Limb (tissue), 2 donors: ENCODE results near the gene CD151.
A peak's percentile ranks its signal among the peaks of the same experiment; 100 is the strongest.

Source experiments
- DNase-seq, 2 donors: peaks; one replicate each; pipeline ENCODE4 v3.0.0-alpha.2; 2016; ENCODE audit errors: extremely low spot score in 2 of 2

Gene CD151

DNA sequence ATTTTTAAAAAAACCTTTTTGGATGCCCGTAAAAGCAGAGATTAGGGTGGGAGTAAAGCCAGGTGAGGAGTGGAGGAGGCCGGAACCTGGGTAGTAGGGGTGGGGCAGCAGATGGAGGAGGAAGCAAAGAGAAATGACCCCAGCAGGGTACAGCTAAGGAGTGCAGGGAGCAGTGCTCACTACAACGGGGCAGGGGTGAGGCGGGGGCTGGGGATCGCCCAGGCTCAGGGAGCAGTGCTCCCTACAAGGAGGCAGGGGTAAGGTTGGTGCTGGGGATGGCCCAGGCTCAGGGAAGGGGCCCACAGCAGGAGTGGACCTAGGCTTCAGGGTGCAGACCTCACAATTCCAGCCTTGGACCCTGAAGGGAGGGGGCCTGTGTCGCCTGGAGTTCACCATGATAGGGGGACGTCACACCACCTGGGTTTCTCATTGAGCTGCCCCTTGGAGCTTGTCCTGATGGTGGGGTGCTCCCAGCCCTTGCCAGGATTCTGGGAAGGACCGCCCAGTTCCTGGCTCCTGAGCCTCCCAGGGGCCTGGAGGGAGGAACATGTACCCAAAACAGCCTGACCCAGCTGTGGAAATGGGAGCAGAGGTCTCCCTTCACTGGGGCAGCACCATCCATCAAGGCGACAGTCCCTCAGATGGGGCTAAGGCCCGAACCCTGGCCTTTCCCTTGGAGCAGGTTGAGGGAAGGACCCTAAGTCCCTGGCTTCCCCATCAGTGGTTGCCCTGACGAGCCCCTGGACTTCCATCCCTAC is 16.9 kb upstream of the CD151 start:
- no peak for DNase-seq

DNA sequence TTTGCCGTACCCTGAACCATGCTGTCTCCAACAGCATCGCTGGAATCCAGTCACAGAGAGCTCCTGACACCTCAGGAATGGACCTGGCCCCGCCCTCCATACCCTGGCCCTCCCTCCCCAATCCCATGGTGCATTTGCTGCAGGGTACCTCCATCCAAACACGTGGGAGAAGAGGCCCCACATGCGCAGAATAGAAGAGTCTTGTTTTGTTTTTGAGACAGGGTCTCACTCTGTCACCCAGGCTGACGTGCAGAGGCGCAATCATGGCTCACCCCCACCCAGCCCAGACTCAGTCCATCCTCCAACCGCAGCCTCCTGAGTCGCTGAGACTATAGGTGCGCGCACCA is 16.3 kb upstream of the CD151 start:
- DNase-seq = no peak

DNA sequence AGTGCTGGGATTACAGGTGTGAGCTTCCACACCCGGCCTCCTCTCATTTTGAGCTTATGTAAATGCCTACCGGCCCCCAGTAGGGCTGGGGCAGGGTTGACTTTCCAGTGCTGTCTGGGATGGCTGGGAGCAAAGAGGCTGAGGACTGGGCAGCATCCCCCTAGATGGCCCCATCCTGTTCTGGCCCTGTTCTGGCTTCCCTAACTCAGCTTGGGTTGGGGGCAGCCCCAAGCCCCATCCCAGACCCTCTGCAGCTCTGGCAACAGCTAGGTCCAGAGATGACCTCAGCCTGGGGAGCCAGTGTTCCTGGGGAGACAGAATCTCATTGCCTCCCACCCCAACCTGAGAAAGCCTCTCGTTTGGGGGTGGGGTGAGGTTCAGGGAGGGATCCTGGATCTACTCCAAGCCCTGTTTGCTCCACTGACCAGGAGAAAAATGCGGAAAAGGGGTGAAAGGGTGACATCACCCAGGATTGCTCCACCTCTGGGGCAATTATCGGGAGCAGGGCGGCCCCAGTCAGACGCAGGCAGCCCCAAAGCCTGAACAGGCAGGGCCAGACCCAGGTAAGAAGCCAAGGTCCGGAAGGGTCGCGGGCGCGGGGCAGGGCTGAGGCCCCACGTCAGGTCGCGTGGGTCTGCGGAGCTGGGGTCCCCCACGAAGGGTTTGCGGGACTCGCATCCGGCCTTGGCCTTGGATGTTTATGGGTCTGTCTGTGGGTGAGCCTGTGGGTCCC is 14.2 kb upstream of the CD151 start, which contains the start of gene PNPLA2:
Gene PNPLA2 (plus strand): TSS at position 519 of the 733 bp plus-strand sequence. CDS start 805 bp downstream, outside the sequence.
- no peak for DNase-seq

DNA sequence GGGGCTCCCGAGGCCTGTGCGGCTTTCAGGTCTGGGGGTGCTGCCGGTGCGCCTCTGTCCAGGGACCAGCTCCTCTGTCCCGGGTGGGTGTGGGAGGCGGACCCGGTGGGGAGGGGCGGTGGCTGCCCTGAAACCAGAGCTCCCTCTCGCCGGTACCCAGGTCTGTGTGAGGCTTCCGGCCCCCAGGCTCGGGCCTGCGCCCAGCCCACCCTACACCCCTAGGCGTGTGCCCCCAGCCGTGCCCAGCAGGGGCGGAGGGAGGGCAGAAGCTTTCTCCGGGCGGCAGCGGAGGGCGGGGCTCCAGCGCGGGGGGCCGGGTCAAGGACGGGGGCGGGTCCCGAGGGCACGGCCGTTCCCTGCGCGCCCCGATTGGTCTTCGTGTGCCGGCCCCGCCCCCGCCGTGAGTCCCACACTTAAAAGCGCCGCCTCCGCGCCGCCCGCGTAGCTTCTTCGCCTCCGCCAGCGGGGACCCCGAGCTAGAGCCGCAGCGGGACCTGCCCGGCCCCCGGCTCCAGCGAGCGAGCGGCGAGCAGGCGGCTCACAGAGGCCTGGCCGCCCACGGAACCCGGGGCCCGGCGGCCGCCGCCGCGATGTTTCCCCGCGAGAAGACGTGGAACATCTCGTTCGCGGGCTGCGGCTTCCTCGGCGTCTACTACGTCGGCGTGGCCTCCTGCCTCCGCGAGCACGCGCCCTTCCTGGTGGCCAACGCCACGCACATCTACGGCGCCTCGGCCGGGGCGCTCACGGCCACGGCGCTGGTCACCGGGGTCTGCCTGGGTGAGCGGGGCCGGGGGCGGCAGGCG is 13.4 kb upstream of the CD151 start:
- peak; percentile 90 to 93 for DNase-seq

GRCh38 chr11:819943-820649 is 12.7 kb upstream of the CD151 start:
- DNase-seq = no peak

DNA sequence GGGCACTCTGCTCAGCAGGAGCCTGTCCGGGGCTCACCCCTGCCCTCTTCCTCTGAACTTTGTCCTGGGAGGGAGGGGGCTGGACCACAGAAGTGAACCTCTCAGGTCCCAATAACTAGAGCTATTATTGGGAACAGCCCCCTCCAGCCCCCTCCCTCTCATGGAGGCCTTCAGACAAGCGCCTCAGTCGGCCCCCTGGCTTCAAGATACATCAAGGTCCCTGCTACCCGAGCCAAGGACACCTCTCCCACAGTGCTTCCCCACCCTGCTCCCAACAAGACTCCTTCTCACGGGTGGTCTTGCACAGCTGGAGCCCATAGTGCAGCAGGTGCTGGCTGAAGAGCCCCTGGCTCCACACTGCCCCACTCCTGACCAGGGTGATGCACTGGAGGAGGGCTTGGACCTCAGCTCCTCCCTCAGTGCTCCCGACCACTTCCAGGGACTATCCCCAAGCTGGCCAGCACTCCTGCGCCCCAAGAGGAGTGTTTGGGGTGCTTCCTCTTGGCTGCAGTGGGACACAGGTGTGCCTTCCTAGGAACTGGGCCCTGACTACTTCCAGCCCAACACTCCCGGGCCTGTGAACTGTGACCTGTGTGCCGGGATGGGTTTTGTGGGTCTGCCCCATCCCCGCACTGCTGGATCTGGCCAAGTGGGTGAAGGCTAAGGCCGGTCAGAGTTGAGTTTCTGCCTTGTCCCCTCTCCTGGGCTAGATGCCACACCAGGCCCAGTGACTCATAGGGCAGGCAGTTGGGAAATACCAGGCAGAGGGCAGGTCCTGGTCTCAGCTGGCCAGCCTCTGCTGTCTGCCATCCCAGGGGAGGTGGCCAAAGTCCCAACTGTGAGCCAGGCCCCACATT is 11.9 kb upstream of the CD151 start:
- no peak for DNase-seq

- no peak for DNase-seq
Measured at GRCh38 chr11:821512-822371, 11.0 kb upstream of the CD151 start.

DNA sequence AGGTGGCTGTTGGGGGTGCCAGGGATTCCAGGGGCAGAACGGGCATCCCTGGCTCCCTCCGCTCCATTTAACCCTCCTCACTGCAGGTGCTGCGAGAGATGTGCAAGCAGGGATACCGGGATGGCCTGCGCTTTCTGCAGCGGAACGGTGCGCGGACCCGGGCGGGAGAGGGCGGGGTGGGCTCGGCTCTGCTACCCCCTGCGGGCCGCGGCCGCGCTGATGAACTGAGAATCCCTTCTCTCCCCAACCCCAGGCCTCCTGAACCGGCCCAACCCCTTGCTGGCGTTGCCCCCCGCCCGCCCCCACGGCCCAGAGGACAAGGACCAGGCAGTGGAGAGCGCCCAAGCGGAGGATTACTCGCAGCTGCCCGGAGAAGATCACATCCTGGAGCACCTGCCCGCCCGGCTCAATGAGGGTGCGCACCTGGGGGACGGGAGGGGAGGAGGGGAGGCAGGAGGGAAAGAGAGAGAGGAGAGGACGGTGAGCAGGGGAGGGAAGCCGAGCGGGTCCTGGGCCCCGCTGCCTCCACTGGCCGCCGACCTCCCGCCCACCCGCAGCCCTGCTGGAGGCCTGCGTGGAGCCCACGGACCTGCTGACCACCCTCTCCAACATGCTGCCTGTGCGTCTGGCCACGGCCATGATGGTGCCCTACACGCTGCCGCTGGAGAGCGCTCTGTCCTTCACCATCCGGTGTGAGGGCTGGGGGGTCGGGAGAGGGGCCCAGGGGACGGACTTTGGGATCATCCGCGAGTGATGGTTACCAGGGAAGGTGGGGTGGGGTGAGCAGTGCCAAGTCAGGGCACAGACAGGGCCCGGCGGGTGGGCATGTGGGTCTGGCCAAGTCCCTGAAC is 9.1 kb upstream of the CD151 start:
- DNase-seq = no peak

DNA sequence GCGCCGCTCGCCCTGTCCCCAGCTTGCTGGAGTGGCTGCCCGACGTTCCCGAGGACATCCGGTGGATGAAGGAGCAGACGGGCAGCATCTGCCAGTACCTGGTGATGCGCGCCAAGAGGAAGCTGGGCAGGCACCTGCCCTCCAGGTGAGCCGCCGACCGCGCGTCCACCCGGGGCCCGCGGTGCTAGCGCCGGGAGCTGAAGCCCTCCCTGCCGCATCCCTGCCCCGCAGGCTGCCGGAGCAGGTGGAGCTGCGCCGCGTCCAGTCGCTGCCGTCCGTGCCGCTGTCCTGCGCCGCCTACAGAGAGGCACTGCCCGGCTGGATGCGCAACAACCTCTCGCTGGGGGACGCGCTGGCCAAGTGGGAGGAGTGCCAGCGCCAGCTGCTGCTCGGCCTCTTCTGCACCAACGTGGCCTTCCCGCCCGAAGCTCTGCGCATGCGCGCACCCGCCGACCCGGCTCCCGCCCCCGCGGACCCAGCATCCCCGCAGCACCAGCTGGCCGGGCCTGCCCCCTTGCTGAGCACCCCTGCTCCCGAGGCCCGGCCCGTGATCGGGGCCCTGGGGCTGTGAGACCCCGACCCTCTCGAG is 8.4 kb upstream of the CD151 start:
- peak in 1 of 2 donors; percentile 76 for DNase-seq

GRCh38 chr11:824942-825341 is 7.8 kb upstream of the CD151 start:
- DNase-seq = no peak

DNA sequence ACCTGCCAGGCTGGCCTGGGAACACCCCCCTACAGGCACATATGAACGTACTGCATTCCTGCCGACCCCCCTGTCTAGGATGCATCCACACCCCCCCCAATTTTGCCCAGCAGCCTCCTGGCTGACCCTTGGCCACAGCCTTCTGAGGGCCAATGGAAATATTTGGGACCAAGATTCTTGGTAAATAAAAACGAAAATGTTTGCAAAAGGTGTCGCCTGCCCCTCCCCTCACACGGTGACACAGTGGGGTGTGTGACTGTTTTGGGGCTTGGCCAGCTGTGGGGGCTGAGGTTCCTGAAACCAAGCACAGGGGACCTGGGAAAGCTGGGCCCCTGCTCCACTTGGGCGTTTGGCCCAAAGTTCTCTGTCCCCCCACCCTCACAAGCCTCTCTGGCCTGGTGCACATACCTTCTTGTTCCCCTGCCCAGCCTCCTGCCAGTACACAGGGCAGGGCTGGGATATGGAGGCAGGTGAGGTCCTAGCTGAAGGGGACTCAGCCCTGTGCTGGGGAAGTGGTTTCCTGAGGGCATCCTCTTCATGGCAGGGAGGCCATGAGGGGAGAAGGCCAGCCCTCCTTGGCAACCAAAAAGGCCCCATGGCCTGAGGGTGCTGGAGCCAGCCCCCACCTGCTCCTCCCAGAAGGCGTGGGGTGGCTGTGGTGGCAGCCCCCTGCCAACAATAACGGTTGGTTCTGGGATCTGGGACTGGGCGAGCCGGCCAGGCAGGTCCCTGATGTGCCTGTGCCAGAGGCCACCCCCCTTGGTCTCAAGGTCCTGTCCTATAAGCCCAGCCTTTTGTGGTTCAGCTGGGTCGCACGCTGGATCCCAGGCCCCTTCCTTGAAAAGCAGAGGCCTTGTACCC is 7.2 kb upstream of the CD151 start:
- no peak for DNase-seq

GRCh38 chr11:826227-826621 is 6.5 kb upstream of the CD151 start:
- no peak for DNase-seq

GRCh38 chr11:826836-827145 is 6.0 kb upstream of the CD151 start:
- no peak for DNase-seq

DNA sequence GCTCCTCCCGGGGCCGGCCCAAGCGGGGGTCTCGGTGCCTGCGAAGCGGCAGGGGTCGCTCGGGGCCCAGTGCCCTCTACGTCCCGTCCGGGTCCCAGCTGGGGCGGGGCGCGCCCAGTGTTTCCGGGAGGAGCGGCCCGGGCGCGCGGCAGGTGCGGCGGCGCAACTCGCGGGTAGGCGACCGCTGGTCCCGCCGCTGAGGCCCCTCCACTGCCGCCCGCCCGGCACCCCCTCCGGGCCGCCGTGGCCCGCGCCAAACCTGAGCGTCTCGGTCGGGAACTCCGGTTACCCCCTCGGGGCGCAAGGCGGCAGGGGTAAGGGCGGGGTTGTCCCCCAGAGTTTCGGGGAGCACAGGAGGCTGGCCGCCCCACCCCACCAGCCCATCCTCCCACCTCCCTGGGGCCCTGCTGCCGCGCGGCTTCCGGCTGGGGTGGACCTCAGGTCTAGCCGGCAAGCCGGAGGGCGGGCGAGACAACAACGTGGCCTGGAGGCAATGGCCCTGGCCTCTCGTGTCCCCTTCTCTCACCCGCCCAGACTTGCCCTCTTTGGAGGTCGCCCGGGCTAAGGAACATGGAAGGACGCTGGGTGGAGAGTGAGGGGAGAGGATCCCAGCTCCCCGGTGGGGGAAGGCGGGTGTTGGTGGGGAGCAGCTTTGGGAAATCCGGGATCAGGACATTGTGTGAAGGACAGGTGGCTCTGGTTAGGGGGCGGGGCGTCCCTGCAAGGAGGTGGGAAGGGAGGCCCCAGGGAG is 5.4 kb upstream of the CD151 start:
- no peak for DNase-seq

GRCh38 chr11:827897-828192 is 4.9 kb upstream of the CD151 start, which contains the start of gene CRACR2B:
TSS of gene CRACR2B (plus strand) at chr11:827919. CDS start at chr11:828608, 689 bp downstream.
- DNase-seq = no peak

DNA sequence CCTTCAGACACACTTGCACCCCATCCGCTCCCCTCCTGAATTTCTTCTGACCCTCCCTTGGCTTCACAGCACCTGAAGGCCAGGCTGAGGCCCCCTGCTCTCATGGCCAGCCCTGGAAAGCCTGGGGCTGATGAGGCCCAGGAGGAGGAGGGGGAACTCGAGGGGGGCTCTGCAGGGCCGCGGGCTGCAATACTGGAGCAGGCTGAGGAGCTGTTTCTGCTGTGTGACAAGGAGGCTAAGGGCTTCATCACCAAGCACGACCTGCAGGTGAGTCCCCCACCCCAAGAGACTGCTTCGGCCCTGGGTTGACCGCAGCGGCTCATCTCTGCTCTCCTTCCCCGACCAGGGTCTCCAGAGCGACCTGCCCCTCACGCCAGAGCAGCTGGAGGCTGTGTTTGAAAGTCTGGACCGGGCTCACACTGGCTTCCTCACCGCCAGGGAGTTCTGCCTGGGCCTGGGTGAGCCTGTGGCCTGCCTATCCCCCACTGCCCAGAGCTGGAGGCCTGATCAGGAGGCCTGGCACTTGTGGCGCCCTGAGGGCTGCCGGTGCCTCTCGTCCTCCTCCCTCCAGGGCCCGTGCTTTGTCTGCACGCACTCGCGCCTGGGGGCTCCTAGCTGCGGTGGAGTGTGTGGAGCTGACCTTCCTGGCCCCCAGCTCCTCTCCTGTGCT is 4.1 kb upstream of the CD151 start:
- no peak for DNase-seq
